C4-2B (cell line): Measurements from ENCODE around the gene IL16.

ENCODE experiments used
- H3K27ac ChIP-seq: fragments of 450-650 bp; 2 replicates; pipeline ENCODE4 v1.5.1; 2017
- CTCF ChIP-seq: fragments of 450-650 bp; conservative IDR thresholded peaks from 2 replicates; pipeline ENCODE4 v1.5.1; 2017; ENCODE audit warnings: mild to moderate bottlenecking
- ZFX ChIP-seq: fragments of 450-650 bp; IDR thresholded peaks from 2 replicates; pipeline ENCODE4 v1.6.1; 2017

The IL16 gene

GRCh38 chr15:81301385-81301784 lies 104.7 kb downstream of the IL16 start:
- TF ChIP-seq CTCF (no peak), ZFX (no peak)
- H3K27ac ChIP-seq, result peak overlapping the region; percentile 33; the same call in 1 of the 2 replicates

- TF ChIP-seq CTCF (no peak), ZFX (no peak)
- peak overlapping the region; percentile 33 for H3K27ac ChIP-seq
Observed at GRCh38 chr15:81301815-81302399, 105.2 kb downstream of the IL16 start.

GRCh38 chr15:81302701-81303109 lies 106.0 kb downstream of the IL16 start:
- H3K27ac ChIP-seq, result no peak overlapping the region; the same call in 1 of the 2 replicates
- TF ChIP-seq CTCF, result no peak

GRCh38 chr15:81303244-81304225 lies 106.9 kb downstream of the IL16 start:
- H3K27ac ChIP-seq, result peak overlapping the region; percentile 54
- TF ChIP-seq CTCF, result no peak

- TF ChIP-seq CTCF (no peak), ZFX (no peak)
- peak overlapping the region; percentile 54 for H3K27ac ChIP-seq
Observed at GRCh38 chr15:81304226-81304625, 107.5 kb downstream of the IL16 start.

GRCh38 chr15:81308260-81308659 lies 111.6 kb downstream of the IL16 start:
- no peak overlapping the region for H3K27ac ChIP-seq
- TF ChIP-seq CTCF (no peak), ZFX (no peak)
